Esophagus muscularis mucosa (tissue), 3 donors: Measurements from ENCODE around the gene LYPD1.

Experiments
- CTCF ChIP-seq, 3 experiments: fragments of 200-600 bp in 2 of 3; fragments of 450-650 bp in 1 of 3; sonication (generic) in 2 of 3; IDR thresholded peaks; one replicate each; pipeline ENCODE4 v1.5.1; 2017 to 2019; ENCODE audit warnings: antibody characterized with exemption in 3 of 3, mild to moderate bottlenecking in 2 of 3, moderate library complexity in 1 of 3
- POLR2A ChIP-seq: fragments of 450-650 bp; IDR thresholded peaks from one replicate; pipeline ENCODE4 v1.6.1; 2017; ENCODE audit warnings: antibody characterized with exemption, moderate library complexity, mild to moderate bottlenecking, low read depth

- no peak for TF ChIP-seq CTCF (IDR thresholded peaks at IDR 0.05)
- no peak for TF ChIP-seq POLR2A
These were observed 24.8 kb downstream of the LYPD1 start for GRCh38 chr2:132645176-132645575.
